Measurements from ENCODE around the gene DOCK3. TPM values are rescaled to one million over a fixed set of nuclear protein-coding genes. Genes with fewer than 3 reads are reported as not detected.

The DOCK3 gene
- total and polyA plus RNA-seq, 10 donors = 0.08 to 2.1 (median 0.44) TPM

DNA sequence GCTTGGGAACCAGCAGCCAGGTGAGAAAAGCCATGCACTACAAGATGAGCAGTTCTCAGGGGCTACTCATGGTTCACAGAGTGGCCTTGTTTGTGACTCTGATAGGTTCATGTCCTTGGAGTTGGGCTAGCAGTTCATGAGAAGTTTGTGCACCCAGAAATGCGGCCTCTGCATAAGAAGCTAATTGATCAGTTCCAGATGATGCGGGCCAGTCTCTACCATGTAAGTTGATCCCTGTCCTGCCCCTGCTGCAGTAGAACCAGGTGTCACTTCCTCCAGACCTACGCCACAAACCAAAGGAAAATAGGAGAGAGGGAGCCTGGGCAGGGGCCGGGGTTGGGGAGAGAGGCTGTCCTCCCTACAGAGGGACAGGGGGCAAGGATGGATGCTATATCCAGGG, 683.1 kb downstream of the DOCK3 start:
- intact Hi-C loops (cut with DNase I; ENCODE audit: low total_unique reads) = no loop called here

DNA sequence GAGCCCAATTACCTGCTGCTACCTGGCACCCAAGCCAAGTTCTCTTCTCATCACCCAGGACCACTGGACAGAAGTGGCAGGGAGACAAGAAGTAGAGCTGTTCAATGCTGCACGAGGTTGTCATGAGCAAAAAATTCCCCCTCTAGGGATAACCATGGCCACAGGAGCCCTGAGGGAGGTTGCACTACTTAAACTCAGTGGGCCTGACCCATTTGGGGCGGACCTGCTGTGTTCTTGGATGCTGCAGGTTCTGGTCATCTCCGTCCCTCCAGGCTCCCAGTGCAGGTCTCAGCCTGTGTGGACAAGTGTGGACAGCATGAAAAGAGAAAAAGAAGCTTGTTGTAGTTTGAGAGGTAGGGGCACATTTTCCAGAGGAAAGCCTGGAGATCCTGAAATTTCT, 684.3 kb downstream of the DOCK3 start:
- DNase-seq = no peak
- no peak overlapping the region for H3K4me3 ChIP-seq
- intact Hi-C loops (cut with DNase I; ENCODE audit: low total_unique reads) = no loop called here
- WGBS, 5 donors = 69 to 82% (median 78%) methylated on average over 3 of the region's 3 CpGs
- no peak overlapping the region for H3K27ac ChIP-seq
- TF ChIP-seq, protein P1, sequence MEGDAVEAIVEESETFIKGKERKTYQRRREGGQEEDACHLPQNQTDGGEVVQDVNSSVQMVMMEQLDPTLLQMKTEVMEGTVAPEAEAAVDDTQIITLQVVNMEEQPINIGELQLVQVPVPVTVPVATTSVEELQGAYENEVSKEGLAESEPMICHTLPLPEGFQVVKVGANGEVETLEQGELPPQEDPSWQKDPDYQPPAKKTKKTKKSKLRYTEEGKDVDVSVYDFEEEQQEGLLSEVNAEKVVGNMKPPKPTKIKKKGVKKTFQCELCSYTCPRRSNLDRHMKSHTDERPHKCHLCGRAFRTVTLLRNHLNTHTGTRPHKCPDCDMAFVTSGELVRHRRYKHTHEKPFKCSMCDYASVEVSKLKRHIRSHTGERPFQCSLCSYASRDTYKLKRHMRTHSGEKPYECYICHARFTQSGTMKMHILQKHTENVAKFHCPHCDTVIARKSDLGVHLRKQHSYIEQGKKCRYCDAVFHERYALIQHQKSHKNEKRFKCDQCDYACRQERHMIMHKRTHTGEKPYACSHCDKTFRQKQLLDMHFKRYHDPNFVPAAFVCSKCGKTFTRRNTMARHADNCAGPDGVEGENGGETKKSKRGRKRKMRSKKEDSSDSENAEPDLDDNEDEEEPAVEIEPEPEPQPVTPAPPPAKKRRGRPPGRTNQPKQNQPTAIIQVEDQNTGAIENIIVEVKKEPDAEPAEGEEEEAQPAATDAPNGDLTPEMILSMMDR (IDR thresholded peaks at IDR 0.05 in 8 of 11, conservative IDR thresholded peaks at IDR 0.05 in 3 of 11) = no peak
- no peak for TF ChIP-seq POLR2AphosphoS5 (IDR thresholded peaks at IDR 0.05)
- TF ChIP-seq POLR2A (IDR thresholded peaks at IDR 0.05) = no peak
- no peaks in the 10 kb centered on the region for H3K4me1 ChIP-seq
- no peaks in the 10 kb centered on the region for H3K27me3 ChIP-seq (replicated peaks in 1 of 7)
- no peaks in the 10 kb centered on the region for H3K9me3 ChIP-seq
- no peaks in the 10 kb centered on the region for H3K36me3 ChIP-seq

More for the DNA sequence above, 683.1 kb downstream of the DOCK3 start:
- Histone ChIP-seq H3K27ac (no peak overlapping the region), H3K9me3 (no peaks in the 10 kb centered on the region), H3K27me3 (replicated peaks in 1 of 7) (no peaks in the 10 kb centered on the region), H3K36me3 (no peaks in the 10 kb centered on the region), H3K4me3 (no peak overlapping the region), H3K4me1 (no peaks in the 10 kb centered on the region)
- DNase-seq = no peak
- 59 to 73% (median 69%) methylated on average over 4 of the region's 4 CpGs for WGBS, 5 donors
- TF ChIP-seq POLR2A (IDR thresholded peaks at IDR 0.05) = no peak
- TF ChIP-seq, protein P1 (IDR thresholded peaks at IDR 0.05 in 8 of 11, conservative IDR thresholded peaks at IDR 0.05 in 3 of 11) = no peak

DNA sequence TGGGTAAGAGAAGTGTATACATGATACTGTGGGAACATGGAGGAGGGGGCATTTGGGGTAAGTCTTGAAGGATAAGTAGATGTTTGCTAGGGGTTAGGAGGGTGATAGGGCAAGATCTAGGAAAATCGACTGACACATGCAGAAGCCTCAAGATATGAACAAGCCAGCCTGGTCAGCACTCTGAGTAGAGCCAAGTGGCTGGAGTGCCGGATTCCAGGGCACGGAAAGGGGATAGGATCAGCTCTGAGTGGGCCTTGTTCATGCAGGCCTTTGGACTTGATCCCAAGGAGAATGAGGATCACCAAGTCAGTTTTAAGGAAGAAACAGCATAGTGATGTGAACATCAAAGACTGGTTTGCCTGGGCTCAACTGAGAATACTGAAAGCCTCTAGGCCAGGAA, 686.1 kb downstream of the DOCK3 start:
- no peak for DNase-seq
- Histone ChIP-seq H3K27me3 (replicated peaks in 1 of 7) (no peaks in the 10 kb centered on the region), H3K9me3 (peaks cover 0 to 5% (median 0%) of the 10 kb centered on the region in 8 donors), H3K4me3 (no peak overlapping the region), H3K27ac (no peak overlapping the region), H3K36me3 (no peaks in the 10 kb centered on the region), H3K4me1 (no peaks in the 10 kb centered on the region)
- 86 to 93% (median 91%) methylated on average over 3 of the region's 3 CpGs for WGBS, 5 donors
- TF ChIP-seq POLR2AphosphoS5 (IDR thresholded peaks at IDR 0.05) (no peak), POLR2A (IDR thresholded peaks at IDR 0.05) (no peak)
- TF ChIP-seq, protein P1 (IDR thresholded peaks at IDR 0.05 in 8 of 11, conservative IDR thresholded peaks at IDR 0.05 in 3 of 11) = no peak
- intact Hi-C loops (cut with DNase I; ENCODE audit: low total_unique reads) = no loop called here

DNA sequence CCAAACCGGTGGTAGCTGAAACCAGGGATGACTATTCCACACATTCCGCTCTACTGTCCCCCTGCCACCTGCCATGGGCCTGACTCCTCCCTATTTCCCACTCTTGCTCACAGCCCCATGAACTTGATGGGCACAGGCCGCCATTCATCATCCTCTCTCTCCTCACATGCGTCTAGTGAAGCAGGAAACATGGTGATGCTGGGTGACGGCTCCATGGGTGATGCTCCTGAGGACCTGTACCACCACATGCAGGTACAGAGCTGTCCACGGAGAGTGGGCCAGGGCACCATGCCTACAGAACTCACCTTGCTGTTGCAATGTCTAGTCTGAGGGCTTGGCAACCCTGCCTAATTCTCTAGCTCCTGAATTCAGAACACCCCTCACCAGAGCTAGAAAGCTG, 687.0 kb downstream of the DOCK3 start:
- no peaks in the 10 kb centered on the region for H3K4me1 ChIP-seq
- no peak for DNase-seq
- no peak overlapping the region for H3K4me3 ChIP-seq
- no peaks in the 10 kb centered on the region for H3K36me3 ChIP-seq
- peaks cover 0 to 5% (median 0%) of the 10 kb centered on the region in 8 donors for H3K9me3 ChIP-seq
- H3K27ac ChIP-seq = no peak overlapping the region
- TF ChIP-seq POLR2AphosphoS5 (IDR thresholded peaks at IDR 0.05) (no peak), POLR2A (IDR thresholded peaks at IDR 0.05) (no peak)
- TF ChIP-seq, protein P1 (IDR thresholded peaks at IDR 0.05 in 8 of 11, conservative IDR thresholded peaks at IDR 0.05 in 3 of 11) = no peak
- intact Hi-C loops (cut with DNase I; ENCODE audit: low total_unique reads) = no loop called here
- 86 to 92% (median 91%) methylated on average over 6 of the region's 6 CpGs for WGBS, 5 donors
- H3K27me3 ChIP-seq (replicated peaks in 1 of 7) = no peaks in the 10 kb centered on the region

Measured in spleen (tissue), 11 donors.